GF-D8 (cell line): Measurements from ENCODE around the gene KCNQ1OT1.

ENCODE experiments used
- DNase-seq: peaks from one replicate; lab custom pipeline; 2025; lab: John Stamatoyannopoulos, UW

KCNQ1OT1 gene

DNA sequence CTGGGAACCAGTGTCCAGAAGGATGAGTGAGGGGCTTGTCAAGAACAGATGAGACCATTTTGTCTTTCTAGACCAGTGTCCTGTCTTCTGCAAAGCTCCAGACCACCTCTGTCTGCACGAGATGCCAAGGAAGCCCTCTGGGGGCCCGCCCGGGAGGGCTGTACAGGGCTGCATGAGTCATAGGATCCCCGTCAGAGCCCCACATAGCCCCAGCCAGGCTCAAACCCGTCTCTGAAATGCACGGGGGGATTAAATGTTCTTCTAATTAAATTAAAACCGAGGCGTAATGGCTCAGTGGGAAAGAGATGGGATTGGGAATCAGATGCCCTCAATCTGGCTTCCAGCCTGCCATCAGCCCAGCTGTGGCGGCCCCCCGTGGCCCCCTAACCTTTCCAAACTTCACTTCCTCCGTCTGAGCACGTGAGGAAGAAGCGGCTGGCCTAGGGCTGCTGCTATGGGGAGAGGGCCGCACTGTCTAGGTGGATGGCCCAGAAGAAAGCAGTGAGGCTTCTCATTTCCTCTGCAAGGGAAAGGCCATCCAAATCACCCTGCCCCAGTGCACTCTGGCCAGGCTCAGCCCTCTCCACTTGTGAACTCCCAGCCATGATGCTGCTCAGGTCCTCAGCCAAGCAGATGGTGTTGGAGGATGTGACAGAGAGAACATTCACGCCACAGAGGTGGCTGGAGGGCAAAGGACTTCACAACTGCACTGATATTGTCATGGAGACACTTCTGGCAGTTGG, 32.8 kb downstream of the KCNQ1OT1 start:
- DNase-seq, result no peak

DNA sequence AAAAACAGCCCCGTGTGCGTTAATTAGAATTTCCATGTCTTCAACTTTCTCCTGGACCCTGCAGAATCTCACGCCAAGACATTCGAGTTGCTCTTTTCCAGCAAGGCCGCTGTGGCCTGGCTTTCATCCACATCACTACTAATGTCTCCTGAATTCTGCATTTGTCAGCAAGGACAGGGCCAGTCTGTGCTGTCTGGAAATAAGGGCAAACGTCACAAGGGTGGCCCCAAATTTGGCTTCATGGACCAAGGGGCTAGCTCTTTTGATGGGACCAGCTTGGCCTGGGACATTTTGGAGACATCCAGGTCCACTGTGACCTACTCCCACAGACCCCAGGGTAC, 33.4 kb downstream of the KCNQ1OT1 start:
- no peak for DNase-seq

DNA sequence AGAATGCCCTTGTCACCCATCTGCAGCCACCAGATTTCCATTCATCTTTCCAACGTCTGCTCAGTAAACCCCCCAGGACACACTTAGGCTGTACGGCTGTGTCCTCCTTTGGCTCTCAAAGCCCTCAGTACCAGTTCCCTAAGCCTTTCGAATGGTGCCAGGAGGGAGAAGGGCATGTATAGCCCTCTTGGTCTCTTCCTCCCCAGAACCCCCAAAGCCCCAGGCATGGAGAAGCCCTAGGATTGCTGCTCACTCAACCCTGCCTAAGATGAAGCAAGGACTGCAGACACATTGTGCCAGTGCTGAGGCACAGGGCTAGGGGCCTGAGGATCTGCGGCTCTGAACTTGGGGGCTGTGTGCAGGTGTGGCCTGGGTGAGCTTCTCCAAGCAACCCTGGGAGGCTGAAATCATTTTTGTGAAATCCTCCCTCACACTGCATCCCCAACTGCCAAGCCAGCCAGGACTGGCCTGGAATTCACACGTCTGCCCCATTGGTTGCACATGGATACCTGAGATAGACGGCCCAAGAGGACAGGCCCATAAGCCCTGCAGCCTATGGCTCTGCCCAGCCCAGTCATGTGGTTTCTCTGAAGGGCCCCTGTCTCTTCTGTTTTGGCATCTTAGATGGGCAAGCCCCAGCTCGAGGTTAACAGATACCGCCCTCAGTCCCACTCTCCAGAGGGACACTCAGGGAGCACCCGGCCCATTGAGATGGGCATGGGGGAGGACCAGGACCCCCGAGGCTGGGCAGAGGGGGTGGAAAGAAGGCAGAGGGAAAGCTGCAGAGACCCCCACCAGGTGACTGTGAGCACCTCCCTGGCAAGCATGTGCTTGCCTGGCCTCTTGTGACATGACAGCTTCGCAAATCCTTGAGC, 34.0 kb downstream of the KCNQ1OT1 start:
- no peak for DNase-seq

DNA sequence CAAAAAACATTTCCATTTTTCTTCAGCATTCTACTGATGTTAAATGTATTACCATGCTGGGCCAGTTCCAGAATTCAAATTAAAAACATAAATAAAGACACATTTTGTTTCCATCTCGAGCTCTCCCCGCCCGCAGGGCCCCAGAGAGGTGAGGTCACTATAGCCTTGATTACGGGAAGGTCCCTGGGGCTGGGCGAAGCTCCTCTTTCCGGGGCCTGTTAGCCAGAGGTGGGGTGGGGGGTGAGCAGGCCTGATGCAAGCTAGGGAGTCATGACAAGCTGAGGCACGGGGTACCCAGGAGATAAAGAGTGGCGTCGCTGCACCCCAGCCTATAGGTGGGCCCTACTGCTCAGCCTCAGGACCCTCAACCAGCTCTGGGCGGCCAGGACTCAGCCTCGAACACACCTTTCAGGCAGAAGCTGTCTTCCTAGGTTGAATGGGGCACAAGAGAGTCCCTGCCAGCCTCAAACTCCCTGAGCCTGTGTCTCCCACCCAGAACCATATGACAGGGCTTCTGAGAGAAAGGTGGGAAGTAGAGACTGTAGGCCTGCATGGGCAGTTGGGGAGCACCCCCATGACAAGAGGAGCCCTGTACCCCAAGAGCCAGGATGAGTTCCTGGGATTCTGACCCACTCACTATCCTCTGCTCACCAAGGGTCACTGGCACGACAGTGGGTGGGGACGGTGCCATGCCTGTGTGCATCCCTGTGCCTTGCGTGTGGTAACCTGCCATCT, 34.8 kb downstream of the KCNQ1OT1 start:
- no peak for DNase-seq

DNA sequence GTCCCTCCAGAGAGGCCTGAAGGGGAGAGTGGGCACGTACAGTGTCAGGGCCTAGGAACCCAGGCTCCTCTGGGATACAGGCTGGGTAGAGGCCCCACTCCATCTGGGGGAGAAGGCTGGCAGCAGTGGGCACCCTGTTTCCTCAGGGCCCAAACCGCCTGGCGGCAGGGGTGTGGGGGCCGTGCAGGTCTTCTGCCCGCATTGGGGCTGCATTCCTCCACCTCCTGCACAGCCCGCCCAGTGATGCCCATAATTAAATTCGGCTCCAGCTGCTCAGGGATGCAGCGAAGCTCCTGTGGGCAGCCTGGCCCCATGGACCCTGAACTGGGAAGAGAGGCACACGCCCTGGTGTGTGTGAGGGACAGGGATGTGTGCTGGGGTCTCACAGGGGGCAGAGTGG, 35.4 kb downstream of the KCNQ1OT1 start:
- no peak for DNase-seq

DNA sequence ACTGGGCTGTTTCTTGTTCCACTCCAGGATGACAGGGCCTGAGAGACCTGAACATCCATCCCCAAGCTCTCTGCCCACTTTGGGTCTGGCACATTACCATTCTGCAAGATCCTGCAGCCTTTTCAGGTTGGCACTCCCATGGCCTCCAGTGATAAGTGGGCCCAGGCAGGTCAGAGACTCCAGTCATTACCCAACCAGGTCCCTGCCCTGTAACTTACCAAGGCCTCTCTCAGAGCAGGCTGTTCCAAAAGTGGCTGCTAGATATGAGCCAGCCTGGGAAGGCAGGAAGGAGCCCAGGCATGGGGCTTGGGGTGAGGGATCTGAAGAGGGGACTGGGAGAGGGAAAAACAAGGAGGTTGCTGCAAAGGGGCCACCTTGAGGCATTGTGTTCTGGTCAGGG, 35.9 kb downstream of the KCNQ1OT1 start:
- DNase-seq, result no peak

DNA sequence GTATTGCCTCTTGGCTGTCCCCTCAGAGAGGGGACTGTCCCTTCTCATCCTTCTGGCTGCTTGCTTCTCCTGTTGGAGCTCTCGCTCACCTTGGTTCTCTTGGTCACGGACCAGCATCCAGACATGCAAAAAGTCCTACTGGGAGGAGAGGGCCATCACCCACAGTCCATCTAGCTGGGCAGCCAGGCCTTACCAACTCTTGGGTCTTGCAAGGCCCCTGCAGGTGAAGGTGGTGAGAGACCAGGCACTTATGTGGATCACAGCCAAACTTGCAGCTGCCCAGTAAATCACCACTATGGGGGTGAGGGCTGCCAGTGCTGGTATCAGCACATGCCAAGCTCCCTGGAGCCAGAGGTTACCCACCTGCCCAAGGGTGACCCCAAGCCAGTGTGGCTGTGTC, 36.3 kb downstream of the KCNQ1OT1 start:
- DNase-seq, result no peak

DNA sequence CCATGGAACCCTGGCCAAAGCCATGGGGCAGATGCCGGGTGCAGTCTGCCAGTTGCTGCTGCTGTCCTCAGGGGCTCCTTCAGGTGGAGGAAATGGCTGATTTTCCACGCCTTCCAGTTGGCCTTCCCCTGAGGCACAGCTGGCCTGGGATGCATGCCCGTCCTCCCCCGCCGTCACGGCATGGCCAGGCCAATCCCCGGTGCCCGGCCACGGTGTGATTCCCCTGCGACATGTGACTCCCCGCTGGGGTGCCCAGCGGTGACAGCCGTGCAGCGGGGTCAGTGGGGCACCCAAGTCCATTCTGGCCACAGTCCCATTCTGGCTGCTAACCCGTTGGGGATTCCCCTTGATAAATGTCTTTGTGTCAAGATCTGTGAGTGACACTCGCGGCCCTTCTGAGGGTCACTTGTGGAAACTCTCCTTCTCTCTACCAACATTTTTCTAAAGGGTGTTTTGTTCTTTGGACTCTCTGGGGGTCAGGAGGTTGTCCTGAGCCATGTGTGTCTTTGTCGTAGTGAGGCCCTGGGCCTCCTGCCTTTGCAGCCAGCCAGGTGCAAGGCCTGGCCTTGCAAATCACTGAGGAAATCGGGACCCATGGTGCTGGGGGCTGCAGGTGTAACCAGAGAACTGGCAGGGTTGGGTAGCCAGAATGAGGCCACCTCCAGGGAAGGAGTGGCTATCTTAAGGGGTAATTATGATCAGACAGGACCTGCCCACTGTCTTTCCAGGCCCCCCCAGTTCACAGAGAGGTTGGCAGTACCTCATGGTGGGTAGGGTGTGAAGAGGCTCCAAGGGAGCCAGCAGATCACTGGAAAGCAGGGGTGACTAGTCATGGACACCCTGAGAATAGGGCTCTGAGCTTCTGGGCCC, 37.1 kb downstream of the KCNQ1OT1 start:
- no peak for DNase-seq

DNA sequence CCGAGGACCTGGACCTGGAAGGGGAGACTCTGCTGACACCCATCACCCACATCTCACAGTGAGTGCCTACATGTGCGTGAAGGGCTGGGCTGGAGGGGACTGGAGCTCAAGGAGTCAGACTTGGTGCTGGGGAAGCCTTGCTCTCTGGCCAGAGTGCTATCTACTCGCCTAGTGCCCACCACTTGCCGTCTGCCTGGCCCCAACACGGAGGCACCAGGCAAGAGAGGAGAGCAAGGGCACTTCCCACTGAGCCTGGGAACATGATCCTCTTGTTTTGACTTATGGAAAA, 37.8 kb downstream of the KCNQ1OT1 start:
- no peak for DNase-seq

DNA sequence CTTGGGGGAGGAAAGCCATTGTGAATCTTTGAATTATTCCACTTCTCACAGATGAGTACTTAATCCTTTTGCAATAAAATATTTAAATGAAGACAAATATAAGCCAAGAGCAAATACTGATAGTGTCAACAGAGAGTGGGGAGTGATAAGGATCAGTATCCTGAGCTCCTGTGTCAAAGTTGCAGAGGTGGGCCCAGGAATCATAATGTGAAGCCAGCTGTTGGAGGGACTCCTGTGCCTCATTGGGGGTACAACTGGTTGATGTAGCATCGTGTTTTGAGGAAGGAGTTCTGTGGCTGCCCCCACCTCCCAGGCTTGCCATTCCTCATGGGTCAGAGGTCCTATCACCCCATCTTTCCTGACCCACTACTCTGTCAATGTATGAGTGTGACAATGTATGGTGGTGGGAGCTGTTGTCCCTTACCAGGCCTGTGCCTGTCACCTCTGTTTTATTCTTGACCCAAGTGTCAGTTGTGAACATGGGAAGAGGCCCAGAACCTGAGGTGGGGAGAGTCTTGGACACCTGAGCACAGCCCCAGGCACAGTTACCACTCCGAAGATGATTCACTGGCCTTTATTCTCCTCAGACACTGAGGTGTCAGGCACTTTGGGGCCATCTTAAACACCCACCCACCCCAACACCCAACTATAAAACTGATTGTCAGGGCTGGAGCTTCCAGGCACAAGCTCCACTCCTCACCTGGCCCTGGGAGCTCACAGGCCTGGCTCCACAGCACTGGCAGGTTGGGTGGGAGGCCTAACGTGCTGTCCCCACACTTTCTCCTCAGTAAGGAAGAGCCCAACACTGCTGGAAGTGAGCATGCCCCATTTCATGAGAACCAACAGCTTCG, 38.4 kb downstream of the KCNQ1OT1 start:
- no peak for DNase-seq

DNA sequence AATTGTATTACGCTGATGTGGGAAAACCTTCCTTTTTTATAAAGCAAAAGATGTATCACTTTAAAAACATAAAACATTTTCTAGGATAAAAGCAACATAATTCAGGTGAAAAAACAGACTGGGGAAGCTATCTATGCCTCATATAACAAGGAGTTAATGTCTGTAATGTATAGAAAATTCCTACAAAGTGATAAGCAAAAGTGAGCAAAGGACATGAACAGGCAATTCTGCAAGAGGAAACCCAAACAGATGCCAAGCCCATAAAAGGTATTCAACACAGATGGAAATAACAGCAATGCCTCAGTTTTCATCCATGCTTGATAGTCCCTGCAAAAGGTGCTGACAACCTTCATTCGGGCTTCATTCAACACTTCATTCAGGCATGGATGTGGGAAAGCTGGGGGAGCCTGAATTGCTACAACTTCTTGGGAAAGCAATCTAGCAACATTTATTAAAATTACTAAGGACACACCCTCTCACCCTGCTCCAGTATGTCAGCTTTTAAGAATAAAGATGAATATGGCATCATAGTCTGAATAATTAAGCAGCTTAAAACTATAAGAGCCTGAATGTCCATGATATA, 39.3 kb downstream of the KCNQ1OT1 start:
- DNase-seq, result no peak

DNA sequence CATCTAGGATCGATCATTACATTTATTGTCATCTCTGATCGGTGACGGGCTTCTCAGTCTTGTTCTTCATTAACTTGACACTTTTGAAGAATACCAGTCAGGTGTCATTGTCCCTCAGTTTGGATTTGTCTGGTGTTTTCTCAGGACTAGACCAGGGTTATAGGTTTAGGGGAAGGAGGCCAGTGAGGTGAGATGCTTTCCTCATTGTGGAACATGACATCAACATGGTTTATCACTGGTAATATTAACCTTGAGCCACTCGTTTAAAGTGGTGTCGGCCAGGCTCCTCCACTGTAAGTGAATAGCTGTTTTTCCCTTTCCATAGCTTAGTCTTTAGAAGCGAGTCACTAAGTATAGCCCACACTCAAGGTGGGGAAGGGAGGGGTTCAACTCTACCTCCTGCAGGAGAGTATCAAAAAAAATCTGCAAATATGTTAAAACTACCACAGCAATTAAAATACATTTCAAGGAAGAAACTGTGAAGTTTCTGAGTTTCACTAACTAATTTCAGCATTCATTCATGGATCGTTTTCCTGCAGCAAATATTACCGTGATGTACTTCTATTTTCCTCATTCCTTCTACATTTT, 42.0 kb downstream of the KCNQ1OT1 start:
- DNase-seq, result no peak

DNA sequence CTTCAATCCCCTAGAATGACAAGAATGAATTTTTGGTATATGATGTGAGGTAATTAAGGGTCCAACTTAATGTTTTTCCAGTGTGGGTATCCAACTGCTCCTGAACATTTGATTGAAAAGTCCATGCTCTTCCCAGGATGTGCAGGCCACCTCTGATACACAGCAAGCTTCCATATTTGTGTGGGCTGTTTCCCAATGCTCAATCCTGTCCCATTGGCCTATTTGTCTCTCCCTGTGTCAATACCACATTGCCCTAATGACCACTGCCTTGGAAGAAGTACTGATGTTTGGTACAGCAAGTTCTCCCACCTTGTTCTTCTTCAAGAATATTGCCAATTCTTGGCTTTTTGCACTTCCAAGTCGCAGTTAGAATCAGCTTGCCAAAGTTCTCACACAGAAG, 42.9 kb downstream of the KCNQ1OT1 start:
- no peak for DNase-seq

DNA sequence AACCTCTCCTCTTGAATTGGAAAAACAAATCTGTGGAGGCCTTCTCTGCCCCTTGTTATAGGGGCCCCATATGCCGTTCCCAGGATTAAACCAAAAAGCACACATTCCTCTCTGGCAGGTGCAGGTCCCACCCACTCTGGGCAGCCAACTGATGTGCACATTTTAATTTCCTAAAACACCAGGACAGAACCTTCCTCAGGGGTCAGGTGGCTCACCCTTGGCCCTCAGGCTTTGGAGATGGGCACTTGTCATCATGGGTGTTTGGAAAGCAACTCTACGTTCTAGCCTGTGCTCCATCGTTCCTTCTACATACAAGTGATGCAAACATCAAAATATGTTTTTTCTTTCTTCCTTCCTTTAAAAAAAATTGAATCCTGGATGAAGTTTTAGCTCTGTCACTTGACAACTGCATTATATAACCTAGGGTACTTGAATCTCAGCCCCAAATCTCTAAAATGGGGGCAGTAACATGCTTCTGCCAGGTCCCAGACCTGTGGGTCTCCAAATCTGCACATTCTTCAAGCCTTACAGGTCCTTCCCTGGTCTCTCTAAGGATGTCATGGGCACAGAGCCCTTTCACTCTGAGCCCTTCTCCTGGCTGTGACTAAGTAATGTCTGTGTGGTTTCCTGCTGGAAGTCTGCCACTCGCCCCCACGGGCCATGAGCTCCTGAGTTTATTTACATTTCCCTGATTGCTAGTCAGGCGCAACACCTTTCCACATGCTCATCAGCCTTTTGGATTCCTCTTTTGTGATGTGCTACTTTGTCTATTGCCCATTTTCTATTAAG, 43.8 kb downstream of the KCNQ1OT1 start:
- DNase-seq, result no peak

DNA sequence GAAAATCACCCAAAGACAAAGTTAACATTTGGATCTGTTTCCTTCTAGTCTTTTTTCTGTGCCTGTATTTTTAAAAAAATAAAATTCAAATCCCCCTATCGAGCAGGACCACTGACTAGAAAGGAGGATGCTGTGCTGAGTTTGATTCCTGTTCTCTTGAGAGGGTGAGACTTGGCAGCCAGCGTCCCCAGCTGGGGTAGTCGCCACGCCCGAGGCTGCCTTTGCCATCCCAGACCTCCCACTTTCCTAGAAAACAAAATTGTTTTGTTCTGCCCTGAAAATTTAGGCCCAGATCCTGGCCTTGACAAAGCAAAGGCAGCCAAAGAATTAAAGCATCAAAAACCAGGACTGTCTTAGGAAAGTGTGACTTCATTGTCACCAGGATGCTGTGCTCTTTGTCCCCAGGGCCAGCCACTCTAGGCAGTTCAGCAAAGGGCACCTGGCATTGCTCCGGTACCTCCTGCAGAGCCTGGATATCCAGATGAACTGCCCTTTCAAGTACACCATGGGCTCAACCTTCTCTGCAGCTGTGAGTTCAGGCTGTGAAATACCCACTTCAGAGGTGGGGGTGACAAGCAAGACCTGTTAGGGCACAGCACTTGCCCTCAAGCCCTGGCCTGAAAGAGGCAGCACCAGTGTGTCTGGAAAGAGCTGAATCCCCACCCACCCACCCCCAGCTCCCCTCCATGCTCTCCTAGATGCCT, 44.6 kb downstream of the KCNQ1OT1 start:
- no peak for DNase-seq

DNA sequence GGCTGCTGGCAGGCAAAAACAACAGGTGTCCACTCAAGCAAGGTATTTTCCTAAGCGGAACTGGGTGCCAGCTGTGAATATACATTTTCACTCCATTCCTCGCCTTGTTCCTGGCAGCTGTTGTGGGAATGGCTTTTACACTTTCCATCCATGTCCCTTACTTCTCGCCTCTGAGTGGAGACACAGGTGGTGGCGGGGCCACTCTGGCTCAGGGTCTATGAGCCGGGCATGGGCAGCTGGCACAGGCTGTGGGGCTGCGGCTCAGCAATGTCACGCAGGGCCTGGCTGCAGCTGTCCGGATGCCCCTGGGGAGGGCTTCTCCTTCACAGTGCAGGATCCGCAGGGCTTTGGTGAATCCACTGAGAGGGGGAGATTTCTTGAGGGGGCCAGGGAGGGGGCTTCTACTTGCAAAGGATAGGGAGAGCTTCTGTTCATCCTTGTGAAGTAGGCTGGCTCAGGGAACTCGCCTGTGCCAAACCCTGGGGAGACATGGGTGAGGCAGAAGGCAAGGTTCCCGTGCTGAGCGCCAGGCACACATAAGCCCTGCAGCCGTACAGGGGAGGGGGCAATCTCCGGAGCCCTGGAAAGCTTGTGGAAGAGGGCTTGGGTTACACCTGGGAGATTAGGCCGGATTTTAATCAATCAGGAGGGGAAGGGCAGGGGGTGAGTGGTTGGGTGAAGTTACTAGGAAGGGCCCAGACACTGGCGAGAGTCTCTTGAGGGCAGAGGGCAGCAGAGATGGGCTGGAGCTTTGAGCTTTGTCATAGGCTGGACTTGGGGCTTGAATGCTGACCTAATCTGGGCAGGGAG, 45.7 kb downstream of the KCNQ1OT1 start:
- no peak for DNase-seq

DNA sequence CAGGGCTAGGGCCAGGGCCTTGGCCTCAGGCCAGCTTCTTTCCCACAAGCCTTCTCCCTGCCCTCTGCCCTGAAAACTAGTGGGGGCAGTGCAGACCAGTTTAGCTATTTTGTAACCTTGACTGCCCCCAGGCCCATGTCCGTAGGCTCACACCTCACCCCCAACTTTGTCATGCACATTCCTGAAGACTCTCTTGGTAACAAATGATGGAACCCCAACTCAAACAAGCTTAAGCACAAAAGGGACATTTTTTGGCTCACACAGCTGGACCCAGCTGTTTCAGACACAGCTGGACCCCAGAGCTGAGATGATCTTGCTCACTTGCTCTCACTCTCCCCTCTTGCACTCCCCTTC, 46.6 kb downstream of the KCNQ1OT1 start:
- DNase-seq, result no peak
